ENCODE measurements around the gene RICTOR. TPM values are rescaled to one million over a fixed set of nuclear protein-coding genes. Genes with fewer than 3 reads are reported as not detected.
"Not testable (repeated sequence)": the region's sequence is repeated elsewhere in the genome, so short reads cannot be mapped to it uniquely, and the experiment has no call there.

The RICTOR gene
- total RNA-seq, 1 experiment from 2014 or later = 22.4 TPM

GRCh38 chr5:38994324-38994927 lies 79.8 kb downstream of the RICTOR start (continued):
- no peak for TF ChIP-seq ZNF317 (CRISPR knock-in tag; IDR thresholded peaks at IDR 0.05; ENCODE audit: borderline replicate concordance, low read depth)
- TF ChIP-seq TEAD4 (CRISPR knock-in tag; IDR thresholded peaks at IDR 0.05) = no peak
- TF ChIP-seq JUN (CRISPR knock-in tag; IDR thresholded peaks at IDR 0.05) = no peak

- ATAC-seq; POLR2A ChIA-PET; DNase-seq (ENCODE audit: low spot score); H3K27ac Mint-ChIP-seq; CTCF ChIA-PET; H3K4me3 Mint-ChIP-seq; H3K4me1 Mint-ChIP-seq; H3K27me3 Mint-ChIP-seq (ENCODE audit: low read depth): not testable (repeated sequence)
- Mint-ChIP-seq H3K9me3 (peaks cover 29% of the 10 kb centered on the region), H3K36me3 (peaks cover 48% of the 10 kb centered on the region)
Observed at GRCh38 chr5:38989974-38990719, 84.1 kb downstream of the RICTOR start.

- TF ChIP-seq, protein P1, sequence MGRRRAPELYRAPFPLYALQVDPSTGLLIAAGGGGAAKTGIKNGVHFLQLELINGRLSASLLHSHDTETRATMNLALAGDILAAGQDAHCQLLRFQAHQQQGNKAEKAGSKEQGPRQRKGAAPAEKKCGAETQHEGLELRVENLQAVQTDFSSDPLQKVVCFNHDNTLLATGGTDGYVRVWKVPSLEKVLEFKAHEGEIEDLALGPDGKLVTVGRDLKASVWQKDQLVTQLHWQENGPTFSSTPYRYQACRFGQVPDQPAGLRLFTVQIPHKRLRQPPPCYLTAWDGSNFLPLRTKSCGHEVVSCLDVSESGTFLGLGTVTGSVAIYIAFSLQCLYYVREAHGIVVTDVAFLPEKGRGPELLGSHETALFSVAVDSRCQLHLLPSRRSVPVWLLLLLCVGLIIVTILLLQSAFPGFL (CRISPR knock-in tag; IDR thresholded peaks at IDR 0.05; ENCODE audit: borderline replicate concordance) = no peak
- no peak for TF ChIP-seq NFYB (CRISPR knock-in tag; conservative IDR thresholded peaks at IDR 0.05; ENCODE audit: low read depth)
- no peak for TF ChIP-seq ZNF425 (CRISPR knock-in tag; conservative IDR thresholded peaks at IDR 0.05)
- no peak for TF ChIP-seq RELA (CRISPR knock-in tag; IDR thresholded peaks at IDR 0.05; ENCODE audit: borderline replicate concordance)
- TF ChIP-seq HMGA2 (CRISPR knock-in tag; IDR thresholded peaks at IDR 0.05) = no peak
- TF ChIP-seq TEAD4 (CRISPR knock-in tag; IDR thresholded peaks at IDR 0.05) = no peak
- TF ChIP-seq, protein P2, sequence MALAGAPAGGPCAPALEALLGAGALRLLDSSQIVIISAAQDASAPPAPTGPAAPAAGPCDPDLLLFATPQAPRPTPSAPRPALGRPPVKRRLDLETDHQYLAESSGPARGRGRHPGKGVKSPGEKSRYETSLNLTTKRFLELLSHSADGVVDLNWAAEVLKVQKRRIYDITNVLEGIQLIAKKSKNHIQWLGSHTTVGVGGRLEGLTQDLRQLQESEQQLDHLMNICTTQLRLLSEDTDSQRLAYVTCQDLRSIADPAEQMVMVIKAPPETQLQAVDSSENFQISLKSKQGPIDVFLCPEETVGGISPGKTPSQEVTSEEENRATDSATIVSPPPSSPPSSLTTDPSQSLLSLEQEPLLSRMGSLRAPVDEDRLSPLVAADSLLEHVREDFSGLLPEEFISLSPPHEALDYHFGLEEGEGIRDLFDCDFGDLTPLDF (CRISPR knock-in tag; IDR thresholded peaks at IDR 0.05) = no peak
- TF ChIP-seq ZNF138 (CRISPR knock-in tag; conservative IDR thresholded peaks at IDR 0.05) = no peak
- POLR2A ChIA-PET = no interaction called here
- no peak for ATAC-seq
Observed at GRCh38 chr5:38985909-38986452, 88.2 kb downstream of the RICTOR start.

GRCh38 chr5:38979535-38979934 lies 94.7 kb downstream of the RICTOR start:
- DNase-seq (ENCODE audit: low spot score) (no peak), ATAC-seq (no peak)
- Mint-ChIP-seq H3K4me1 (peaks cover 22% of the 10 kb centered on the region), H3K9me3 (no peaks in the 10 kb centered on the region), H3K27me3 (ENCODE audit: low read depth) (no peaks in the 10 kb centered on the region), H3K36me3 (0 out of 2 replicates have a peak, but pooled peaks cover 8% of the 10 kb centered on the region), H3K27ac (no peak overlapping the region; the same call in 1 of the 2 replicates), H3K4me3 (no peak overlapping the region)
- no peak for TF ChIP-seq ZNF138 (CRISPR knock-in tag; conservative IDR thresholded peaks at IDR 0.05)
- ChIA-PET POLR2A (no interaction called here), CTCF (interaction anchor here (2.3 kb wide), 1 partner anchor 101 kb away, joined by 8 read pairs; no protein-coding TSS in a partner anchor)

More at GRCh38 chr5:38985909-38986452, 88.2 kb downstream of the RICTOR start:
- Mint-ChIP-seq H3K27me3 (ENCODE audit: low read depth) (no peaks in the 10 kb centered on the region), H3K4me1 (no peaks in the 10 kb centered on the region), H3K27ac (peak overlapping the region; percentile 50; the same call in 1 of the 2 replicates), H3K36me3 (peaks cover 42% of the 10 kb centered on the region), H3K4me3 (no peak overlapping the region), H3K9me3 (peaks cover 24% of the 10 kb centered on the region)
- CTCF ChIA-PET = no interaction called here
- no peak for DNase-seq (ENCODE audit: low spot score)
